GM12878 (cell line): Measurements from ENCODE around the gene TLR1. TPM values are rescaled to one million over a fixed set of nuclear protein-coding genes. Genes with fewer than 3 reads are reported as not detected.

Source experiments
- ATAC-seq: fragments of 200-7000 bp; cut with Tn5 transposase; 3 replicates; pipeline ENCODE4 v1.9.1; 2020; ENCODE audit warnings: mild to moderate bottlenecking, moderate library complexity
- BruUV-seq: library from RNA; stranded (reverse); fragments of 400-500 nt; replicated peaks from 2 replicates; lab custom pipeline; 2021; lab: Mats Ljungman, UMichigan
- CTCF ChIA-PET: fragments of 300-600 bp; sonication (Branson Sonifier 250); formaldehyde crosslinking; extraction: SDS; loops from one replicate; lab custom pipeline; 2021; ENCODE audit warnings: inconsistent platforms; lab: Yijun Ruan, JAX
- POLR2A ChIA-PET: fragments of 350-600 bp; formaldehyde crosslinking; extraction: SDS; loops from one replicate; lab custom pipeline; 2021; ENCODE audit warnings: inconsistent platforms; lab: Charles Lee
- RAD21 ChIA-PET: fragments of 300-600 bp; sonication (Branson Sonifier 250); formaldehyde crosslinking; loops from one replicate; lab custom pipeline; 2023; ENCODE audit warnings: antibody characterized with exemption; ENCODE audit not compliant: unreplicated experiment; lab: Charles Lee
- SMC1A ChIA-PET: fragments of 300-600 bp; sonication (Branson Sonifier 250); formaldehyde crosslinking; loops from one replicate; lab custom pipeline; 2023; ENCODE audit not compliant: unreplicated experiment, uncharacterized antibody; lab: Charles Lee
- DNase-seq: peaks from one replicate; pipeline ENCODE4 v3.0.0-alpha.2; 2011; ENCODE audit warnings: low read depth, low spot score
- FAIRE-seq: peaks from 3 replicates; lab custom pipeline; 2011; peaks lifted over from hg19 to GRCh38; lab: Jason Lieb, UNC
- H2AFZ ChIP-seq: 2 replicates; pipeline ENCODE4 v1.6.0; 2011; ENCODE audit warnings: low read depth, low read length, control low read depth; ENCODE audit not compliant: control insufficient read depth
- H3K27ac ChIP-seq: 2 replicates; pipeline ENCODE4 v1.5.1; 2011; ENCODE audit warnings: control low read depth; ENCODE audit not compliant: control insufficient read depth, insufficient read depth
- H3K27me3 ChIP-seq, 2 experiments: replicated peaks in 1 of 2; 2 replicates each; pipeline versions ENCODE4 v1.6.0 to v1.6.1; 2011; ENCODE audit warnings: low read length in 1 of 2; ENCODE audit not compliant: control insufficient read depth in 2 of 2, insufficient read depth in 2 of 2
- H3K36me3 ChIP-seq, 2 experiments: 2 replicates each; pipeline ENCODE4 v1.5.1; 2011; ENCODE audit warnings: low read length in 1 of 2; ENCODE audit not compliant: control insufficient read depth in 2 of 2, insufficient read depth in 2 of 2
- H3K4me1 ChIP-seq: 2 replicates; pipeline ENCODE4 v1.6.1; 2011; ENCODE audit warnings: mild to moderate bottlenecking, low read length, moderate library complexity, mixed read lengths; ENCODE audit not compliant: control insufficient read depth, insufficient read depth
- H3K4me2 ChIP-seq: 2 replicates; pipeline ENCODE4 v1.6.0; 2011; ENCODE audit warnings: control low read depth; ENCODE audit not compliant: control insufficient read depth, insufficient read depth
- H3K4me3 ChIP-seq: fragments of 200-600 bp; sonication (generic); 2 replicates; pipeline ENCODE4 v1.5.1; 2016
- H3K79me2 ChIP-seq: 2 replicates; pipeline ENCODE4 v1.6.0; 2011; ENCODE audit warnings: low read length; ENCODE audit not compliant: control insufficient read depth, insufficient read depth
- H3K9ac ChIP-seq: 2 replicates; pipeline ENCODE4 v1.8.0; 2011; ENCODE audit warnings: low read length, control low read depth, mixed read lengths; ENCODE audit not compliant: control insufficient read depth, insufficient read depth
- H3K9me3 ChIP-seq: replicated peaks from 3 replicates; pipeline ENCODE4 v1.5.1; 2011; ENCODE audit warnings: mild to moderate bottlenecking, low read length; ENCODE audit not compliant: control insufficient read depth, insufficient read depth
- H4K20me1 ChIP-seq: 2 replicates; pipeline ENCODE4 v1.6.0; 2011; ENCODE audit not compliant: control insufficient read depth, insufficient read depth
- BCL11A ChIP-seq: IDR thresholded peaks from 2 replicates; pipeline ENCODE4 v1.6.1; 2011; ENCODE audit warnings: low read depth, low read length
- BCL3 ChIP-seq: IDR thresholded peaks from 2 replicates; pipeline ENCODE4 v1.6.1; 2011; ENCODE audit warnings: borderline replicate concordance, low read depth, mild to moderate bottlenecking, moderate library complexity, low read length; ENCODE audit not compliant: insufficient read depth, poor library complexity, severe bottlenecking
- E2F8 ChIP-seq: fragments of 450-650 bp; IDR thresholded peaks from 2 replicates; pipeline ENCODE4 v1.6.1; 2018; ENCODE audit warnings: mild to moderate bottlenecking, low read depth, moderate library complexity; ENCODE audit not compliant: partially characterized antibody
- FOS ChIP-seq: IDR thresholded peaks from 3 replicates; pipeline ENCODE4 v1.6.1; 2011; ENCODE audit warnings: borderline replicate concordance; ENCODE audit not compliant: insufficient read length; ENCODE audit errors: extremely low read depth
- FOXM1 ChIP-seq: IDR thresholded peaks from 2 replicates; pipeline ENCODE4 v1.6.1; 2012; ENCODE audit warnings: low read depth, mild to moderate bottlenecking, inconsistent platforms, low read length, moderate library complexity
- IRF4 ChIP-seq: IDR thresholded peaks from 2 replicates; pipeline ENCODE4 v1.6.1; 2011; ENCODE audit warnings: low read depth, low read length
- JUNB ChIP-seq: IDR thresholded peaks from 2 replicates; pipeline ENCODE4 v1.6.1; 2016; ENCODE audit warnings: antibody characterized with exemption, mild to moderate bottlenecking
- JUND ChIP-seq: IDR thresholded peaks from 2 replicates; pipeline ENCODE4 v1.6.1; 2012; ENCODE audit warnings: low read depth, mild to moderate bottlenecking, low read length, improper control_type of control experiment, moderate library complexity
- KDM1A ChIP-seq: fragments of 200-600 bp; sonication (generic); IDR thresholded peaks from 2 replicates; pipeline ENCODE4 v1.6.1; 2016; ENCODE audit warnings: borderline replicate concordance
- NFIC ChIP-seq: IDR thresholded peaks from 2 replicates; pipeline ENCODE4 v1.6.1; 2012; ENCODE audit warnings: low read depth, mild to moderate bottlenecking, inconsistent platforms, low read length, moderate library complexity
- POLR2A ChIP-seq: IDR thresholded peaks from 2 replicates; pipeline ENCODE4 v1.6.1; 2011; ENCODE audit warnings: low read depth, mild to moderate bottlenecking, low read length
- POU2F2 ChIP-seq: IDR thresholded peaks from 3 replicates; pipeline ENCODE4 v1.6.1; 2011; ENCODE audit warnings: low read depth, mild to moderate bottlenecking, low read length, borderline replicate concordance
- RAD21 ChIP-seq: IDR thresholded peaks from 2 replicates; pipeline ENCODE4 v1.6.1; 2011; ENCODE audit warnings: mild to moderate bottlenecking, low read depth, low read length, moderate library complexity; ENCODE audit not compliant: insufficient read depth
- REST ChIP-seq: IDR thresholded peaks from 2 replicates; pipeline ENCODE4 v1.6.1; 2012; ENCODE audit warnings: mild to moderate bottlenecking, low read depth, low read length
- YY1 ChIP-seq: IDR thresholded peaks from 2 replicates; pipeline ENCODE4 v1.6.1; 2011; ENCODE audit warnings: low read depth, mild to moderate bottlenecking, low read length
- ZBED1 ChIP-seq: IDR thresholded peaks from 2 replicates; pipeline ENCODE4 v1.6.1; 2016; ENCODE audit warnings: borderline replicate concordance
- WGBS: methylation state at CpG from one replicate; pipeline ENCODE4 v1.1.6; 2016; ENCODE audit warnings: low lambda C conversion rate; ENCODE audit not compliant: insufficient replicate concordance, insufficient coverage; ENCODE audit errors: missing lambda C conversion rate; 5-methylcytosine and 5-hydroxymethylcytosine counted together
- in situ Hi-C: fragments of 300-500 bp; cut with MboI; formaldehyde crosslinking; loops from 9 replicates; pipeline ENCODE4 v1.14.3; 2018; ENCODE audit warnings: mixed read lengths
- intact Hi-C: fragments of 100-400 bp; cut with micrococcal nuclease; formaldehyde crosslinking; loops from one replicate; pipeline ENCODE4 v1.14.2; 2022; ENCODE audit not compliant: unreplicated experiment
- polyA plus RNA-seq, 11 experiments: library from polyadenylated mRNA; depleted of rRNA in 4 of 11; unstranded in 6 of 11; stranded (reverse) in 5 of 11; fragments of >200 nt; fragmentation: Nextera tagmentation in 4 of 11; fragmentation: Illumina TruSeq in 1 of 11; extraction: Ambion mirVana in 4 of 11; extraction: Trizol in 1 of 11; gene quantifications; 1 replicate in 1 of 11; 2 replicates in 10 of 11; pipeline versions ENCODE4 v1.2.1 to v1.2.3, GENCODE V29; 2011 to 2016; ENCODE audit warnings: inconsistent platforms in 2 of 11, missing spikeins in 2 of 11, low read depth in 1 of 11
- total RNA-seq, 4 experiments: library from RNA; depleted of rRNA in 3 of 4; stranded (reverse); fragments of >200 nt in 3 of 4; fragmentation: Illumina TruSeq in 1 of 4; extraction: Trizol in 1 of 4; gene quantifications; 2 replicates each; pipeline versions ENCODE4 v1.2.1 to v1.2.3, GENCODE V29; 2013 to 2021

Gene TLR1
- total and polyA plus RNA-seq, 10 of the 15 experiments (the other 5 are each of a cell fraction or from before 2014, with no cell fraction given) = 9.3 to 57.1 (median 20.4) TPM

GRCh38 chr4:38785901-38786402, 18.6 kb downstream of the TLR1 start:
- BruUV-seq = no TSS peak
- peak; percentile 63 for DNase-seq
- H3K79me2 ChIP-seq = peaks cover 22% of the 10 kb centered on the region
- H3K27me3 ChIP-seq = no peaks in the 10 kb centered on the region
- H3K36me3 ChIP-seq = no peaks in the 10 kb centered on the region
- RAD21 ChIA-PET = interaction anchor here (0.9 to 3.5 kb wide), 7 partner anchors 18 to 70 kb away, joined by 3 to 38 read pairs (median 4); partner anchors contain the start of gene TLR1
- H3K9me3 ChIP-seq = peaks cover 15% of the 10 kb centered on the region; the same call in 2 of the 3 replicates
- ATAC-seq = peak; percentile 19
- H3K4me3 ChIP-seq = peak overlapping the region; percentile 10; the same call in 1 of the 2 replicates
- H3K4me1 ChIP-seq = peaks cover 21% of the 10 kb centered on the region
- peak overlapping the region; percentile 46 for H3K4me2 ChIP-seq
- no peaks in the 10 kb centered on the region for H4K20me1 ChIP-seq
- 7% methylated on average over 8 of the region's 8 CpGs for WGBS
- POLR2A ChIA-PET = interaction anchor here (0.6 to 3.2 kb wide), 6 partner anchors 9 to 26 kb away, joined by 3 to 10 read pairs (median 6); no protein-coding TSS in a partner anchor
- intact Hi-C loops = loop anchor here (1.0 kb wide), 1 partner anchor 70 kb away; the partner anchor contains the start of gene TLR6
- in situ Hi-C loops = no loop called here
- SMC1A ChIA-PET = interaction anchor here (1.2 to 8.9 kb wide), 8 partner anchors 13 to 606 kb away, joined by 3 to 468 read pairs (median 4); partner anchors contain the start of genes TLR1 and TLR6
- FAIRE-seq = no peak
- H3K9ac ChIP-seq = peak overlapping the region; percentile 25
- peak overlapping the region; percentile 84 for H3K27ac ChIP-seq
- CTCF ChIA-PET = interaction anchor here (0.9 to 8.1 kb wide), 7 partner anchors 8 to 349 kb away, joined by 3 to 449 read pairs (median 4); partner anchors contain the start of gene TLR1
- peak overlapping the region; percentile 52 for H2AFZ ChIP-seq
- TF ChIP-seq NFIC = peak; percentile 82
- TF ChIP-seq JUND = no peak
- peak; percentile 74; the same call in 1 of the 2 replicates for TF ChIP-seq ZBED1
- 0 out of 3 replicates have a peak, but pooled peaks have one; percentile 17 for TF ChIP-seq POU2F2
- TF ChIP-seq JUNB = peak; percentile 63; the same call in 1 of the 2 replicates
- TF ChIP-seq BCL11A = 0 out of 2 replicates have a peak, but pooled peaks have one; percentile 31
- 0 out of 2 replicates have a peak, but pooled peaks have one; percentile 12 for TF ChIP-seq REST
- no peak for TF ChIP-seq E2F8
- peak; percentile 78; the same call in 1 of the 2 replicates for TF ChIP-seq FOXM1
- peak; percentile 74 for TF ChIP-seq IRF4
- TF ChIP-seq RAD21 = peak; percentile 24; the same call in 1 of the 2 replicates
- TF ChIP-seq KDM1A = no peak
- no peak for TF ChIP-seq FOS
- TF ChIP-seq POLR2A = peak; percentile 44; the same call in 1 of the 2 replicates
- peak; percentile 98 for TF ChIP-seq BCL3
- no peak for TF ChIP-seq YY1
